ENCODE results near the gene RGS9. TPM values are rescaled to one million over a fixed set of nuclear protein-coding genes. Genes with fewer than 3 reads are reported as not detected.

The RGS9 gene
- total and polyA plus RNA-seq, 10 donors, result 5.5 to 9.6 (median 7.4) TPM

- no peak for TF ChIP-seq POLR2A (IDR thresholded peaks at IDR 0.05)
- no peak for TF ChIP-seq CTCF (IDR thresholded peaks at IDR 0.05 in 8 of 11, conservative IDR thresholded peaks at IDR 0.05 in 3 of 11)
- TF ChIP-seq POLR2AphosphoS5 (IDR thresholded peaks at IDR 0.05), result no peak
- Histone ChIP-seq H3K27me3 (replicated peaks in 1 of 7) (peaks cover 0 to 19% (median 0%) of the 10 kb centered on the region in 7 donors), H3K36me3 (no peaks in the 10 kb centered on the region), H3K4me1 (no peaks in the 10 kb centered on the region), H3K4me3 (no peak overlapping the region), H3K9me3 (no peaks in the 10 kb centered on the region), H3K27ac (no peak overlapping the region)
- DNase-seq, result no peak
- intact Hi-C loops (cut with DNase I; ENCODE audit: low total_unique reads), result no loop called here
- 55 to 89% (median 59%) methylated on average over 5 to 9 of the region's 9 CpGs for WGBS, 5 donors
These were observed 106.9 kb downstream of the RGS9 start for GRCh38 chr17:65243838-65244625.

GRCh38 chr17:65246252-65246651 lies 109.1 kb downstream of the RGS9 start:
- TF ChIP-seq CTCF (IDR thresholded peaks at IDR 0.05 in 8 of 11, conservative IDR thresholded peaks at IDR 0.05 in 3 of 11) (no peak), POLR2AphosphoS5 (IDR thresholded peaks at IDR 0.05) (no peak), POLR2A (IDR thresholded peaks at IDR 0.05) (no peak)
- no peak for DNase-seq
- H3K36me3 ChIP-seq, result no peaks in the 10 kb centered on the region
- peaks cover 0 to 22% (median 0%) of the 10 kb centered on the region in 7 donors for H3K27me3 ChIP-seq (replicated peaks in 1 of 7)
- H3K4me3 ChIP-seq, result no peak overlapping the region
- no peaks in the 10 kb centered on the region for H3K9me3 ChIP-seq
- intact Hi-C loops (cut with DNase I; ENCODE audit: low total_unique reads), result no loop called here
- no peak overlapping the region for H3K27ac ChIP-seq
- WGBS, 5 donors, result 15 to 23% (median 16%) methylated on average over 4 of the region's 4 CpGs
- no peaks in the 10 kb centered on the region for H3K4me1 ChIP-seq

GRCh38 chr17:65249774-65250173 lies 112.6 kb downstream of the RGS9 start:
- H3K27me3 ChIP-seq (replicated peaks in 1 of 7), result peaks cover 0 to 37% (median 0%) of the 10 kb centered on the region in 7 donors
- WGBS, 5 donors, result 94 to 97% (median 95%) methylated on average over 2 of the region's 2 CpGs
- no peak for DNase-seq
- no peak for TF ChIP-seq CTCF (IDR thresholded peaks at IDR 0.05 in 8 of 11, conservative IDR thresholded peaks at IDR 0.05 in 3 of 11)
- TF ChIP-seq POLR2A (IDR thresholded peaks at IDR 0.05), result no peak
- no peak for TF ChIP-seq POLR2AphosphoS5 (IDR thresholded peaks at IDR 0.05)
- no peak overlapping the region for H3K27ac ChIP-seq
- no peaks in the 10 kb centered on the region for H3K36me3 ChIP-seq
- intact Hi-C loops (cut with DNase I; ENCODE audit: low total_unique reads), result no loop called here
- H3K4me3 ChIP-seq, result no peak overlapping the region
- H3K9me3 ChIP-seq, result no peaks in the 10 kb centered on the region
- H3K4me1 ChIP-seq, result no peaks in the 10 kb centered on the region

GRCh38 chr17:65254166-65254565 lies 117.0 kb downstream of the RGS9 start:
- no peaks in the 10 kb centered on the region for H3K36me3 ChIP-seq
- peaks cover 0 to 12% (median 10%) of the 10 kb centered on the region in 8 donors for H3K9me3 ChIP-seq
- H3K4me3 ChIP-seq, result no peak overlapping the region
- 52 to 70% (median 58%) methylated on average over 1 of the region's 1 CpG for WGBS, 5 donors
- intact Hi-C loops (cut with DNase I; ENCODE audit: low total_unique reads), result no loop called here
- H3K27ac ChIP-seq, result no peak overlapping the region
- DNase-seq, result no peak
- no peaks in the 10 kb centered on the region for H3K4me1 ChIP-seq
- peaks cover 0 to 33% (median 0%) of the 10 kb centered on the region in 7 donors for H3K27me3 ChIP-seq (replicated peaks in 1 of 7)
- TF ChIP-seq POLR2A (IDR thresholded peaks at IDR 0.05) (no peak), CTCF (IDR thresholded peaks at IDR 0.05 in 8 of 11, conservative IDR thresholded peaks at IDR 0.05 in 3 of 11) (no peak), POLR2AphosphoS5 (IDR thresholded peaks at IDR 0.05) (no peak)

All from spleen (tissue), 11 donors.